HTR-8/SVneo (cell line): ENCODE measurements around the gene WDR20.
"Not testable (repeated sequence)": the region's sequence is repeated elsewhere in the genome, so short reads cannot be mapped to it uniquely, and the experiment has no call there.

Experiments used
- DNase-seq: peaks from one replicate; pipeline ENCODE4 v3.0.0; 2011; ENCODE audit warnings: low spot score, mixed read lengths; ENCODE audit not compliant: insufficient read length
- FAIRE-seq: peaks from 2 replicates; lab custom pipeline; 2011; peaks lifted over from hg19 to GRCh38; lab: Jason Lieb, UNC

WDR20 gene

GRCh38 chr14:102139286-102140026, at the start of gene WDR20:
Gene WDR20 (plus strand): TSS chr14:102139897. CDS start chr14:102139924, 27 bp downstream.
- FAIRE-seq (peak; percentile 99), DNase-seq (peak; percentile 98)

DNA sequence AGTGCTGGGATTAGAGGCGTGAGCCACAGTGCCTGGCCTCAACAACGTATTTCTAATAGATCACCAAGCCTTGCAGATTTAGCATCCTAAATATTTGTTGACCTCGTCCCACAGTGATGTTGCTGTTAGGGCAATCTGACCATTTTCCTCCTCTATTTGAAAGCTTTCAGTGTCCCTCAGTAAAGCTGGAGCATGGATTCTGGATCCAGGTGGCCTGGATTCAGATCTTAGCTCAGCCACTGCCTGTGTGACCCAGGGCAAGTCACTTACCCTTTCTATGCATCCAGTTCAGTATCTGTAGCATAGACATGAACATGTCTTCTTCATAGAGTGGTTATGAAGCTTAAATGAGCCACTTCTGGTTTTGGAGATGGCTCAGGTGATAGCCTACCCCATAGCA, 49.0 kb upstream of the WDR20 start:
- FAIRE-seq (no peak), DNase-seq (no peak)

GRCh38 chr14:102092806-102093205, 46.9 kb upstream of the WDR20 start:
- FAIRE-seq (no peak), DNase-seq (no peak)

DNA sequence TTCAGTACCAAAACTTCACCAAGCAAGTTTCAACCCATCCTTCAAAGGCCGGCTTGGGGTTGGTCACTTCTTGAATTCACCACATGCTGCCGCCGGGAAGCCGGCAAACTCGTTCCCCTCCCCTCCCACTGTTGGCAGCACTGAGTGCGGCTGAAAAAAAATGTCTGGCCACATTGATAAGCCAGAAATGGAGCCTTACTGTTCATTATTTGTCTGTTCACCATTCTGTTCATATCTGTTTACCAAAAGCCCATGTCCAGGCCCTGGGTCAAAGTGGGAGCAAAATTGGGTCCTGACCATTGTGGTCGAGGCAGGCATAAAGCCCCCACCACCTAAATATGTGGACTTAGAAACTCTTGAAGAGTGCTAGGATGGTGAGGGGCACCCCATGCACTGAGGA, 45.6 kb upstream of the WDR20 start:
- DNase-seq (no peak), FAIRE-seq (no peak)

DNA sequence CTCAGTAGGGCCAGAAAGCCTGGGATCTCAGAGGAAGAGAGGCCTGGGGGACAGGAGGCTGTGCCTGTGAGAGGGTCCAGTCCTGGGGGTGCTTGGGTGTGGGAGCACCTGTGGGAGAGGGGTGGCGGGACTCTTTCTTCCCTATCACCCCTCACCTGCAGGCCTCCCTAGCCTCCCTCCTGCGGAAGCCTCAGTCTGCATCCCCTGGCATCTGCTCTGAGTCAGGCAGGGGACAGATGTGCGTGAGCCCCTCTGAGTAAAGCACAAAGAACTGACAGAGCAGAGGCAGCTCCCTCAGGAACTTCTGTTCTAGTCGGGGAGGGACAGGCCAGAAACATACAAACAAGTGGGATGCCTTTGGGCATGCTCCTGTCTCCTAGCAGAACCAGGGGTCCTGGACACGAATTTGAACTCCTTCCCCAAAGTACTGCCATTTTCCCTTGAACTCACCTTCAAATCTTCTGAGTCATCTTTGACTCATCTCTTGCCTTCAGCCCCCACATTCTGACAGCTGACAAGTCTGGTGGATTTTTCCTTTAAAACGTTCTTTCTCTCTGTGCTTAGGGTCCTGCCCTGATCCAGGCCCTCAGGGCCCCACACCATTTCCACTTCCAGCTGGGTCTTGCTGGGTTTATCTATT, 44.3 kb upstream of the WDR20 start:
- DNase-seq (no peak), FAIRE-seq (no peak)

DNA sequence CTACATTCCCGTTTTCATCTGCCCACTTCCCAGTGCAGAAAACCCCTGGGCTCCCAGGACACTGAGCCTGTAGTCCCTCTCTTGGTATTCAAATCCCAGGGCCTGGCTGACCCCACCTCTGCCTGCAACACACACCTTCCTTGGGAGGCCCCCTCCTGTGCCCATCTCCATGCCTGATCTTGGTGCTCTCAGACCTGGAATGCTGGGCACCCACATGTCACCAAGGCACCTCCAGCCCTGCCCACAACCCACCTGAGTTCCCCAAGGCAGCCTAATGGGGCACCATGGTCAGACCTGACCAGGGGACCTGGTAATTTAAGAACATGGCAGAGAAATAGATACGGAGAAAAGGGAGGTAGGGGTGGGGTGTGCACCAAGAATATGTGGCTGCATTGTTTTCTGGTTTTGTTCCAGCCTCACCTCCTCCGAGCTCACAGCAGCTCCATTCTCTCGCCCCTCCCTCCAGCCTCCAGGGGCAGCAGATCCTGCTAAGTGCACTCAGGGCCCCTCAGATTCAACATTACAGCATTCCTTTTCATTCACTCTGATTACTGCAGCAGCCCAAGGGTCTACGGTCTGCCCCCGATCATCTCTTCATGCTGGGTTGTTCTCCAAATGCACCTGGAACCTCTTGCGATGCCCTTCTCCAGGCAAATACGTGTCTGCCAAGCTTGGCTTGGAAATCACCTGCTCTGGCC, 43.7 kb upstream of the WDR20 start:
- DNase-seq (no peak), FAIRE-seq (no peak)

- FAIRE-seq: peak; percentile 62
Measured at GRCh38 chr14:102096569-102097188, 43.0 kb upstream of the WDR20 start.

GRCh38 chr14:102097441-102098135, 42.1 kb upstream of the WDR20 start:
- no peak for FAIRE-seq

More at GRCh38 chr14:102096569-102097188, 43.0 kb upstream of the WDR20 start:
- peak; percentile 79 for DNase-seq

GRCh38 chr14:102103062-102103695, 36.5 kb upstream of the WDR20 start:
- no peak for FAIRE-seq
- DNase-seq: no peak

More at GRCh38 chr14:102097441-102098135, 42.1 kb upstream of the WDR20 start:
- DNase-seq: no peak

- FAIRE-seq (no peak), DNase-seq (no peak)
Measured at GRCh38 chr14:102105369-102105768, 34.3 kb upstream of the WDR20 start.

DNA sequence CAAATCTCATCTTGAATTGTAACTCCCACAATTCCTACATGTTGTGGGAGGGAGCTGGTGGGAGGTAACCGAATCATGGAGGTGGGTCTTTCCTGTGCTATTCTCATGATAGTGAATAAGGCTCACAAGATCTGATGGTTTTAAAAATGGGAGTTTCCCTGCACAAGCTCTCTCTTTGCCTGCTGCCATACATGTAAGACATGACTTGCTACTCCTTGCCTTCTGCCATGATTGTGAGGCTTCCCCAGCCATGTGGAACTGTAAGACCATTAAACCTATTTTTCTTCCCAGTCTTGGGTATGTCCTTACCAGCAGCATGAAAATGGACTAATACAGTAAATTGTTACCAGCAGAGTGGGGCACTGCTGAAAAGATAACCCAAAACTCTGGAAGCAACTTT, 30.4 kb upstream of the WDR20 start:
- not testable (repeated sequence) for DNase-seq, FAIRE-seq

- no peak for FAIRE-seq
- no peak for DNase-seq
Measured at GRCh38 chr14:102111101-102111500, 28.6 kb upstream of the WDR20 start.

DNA sequence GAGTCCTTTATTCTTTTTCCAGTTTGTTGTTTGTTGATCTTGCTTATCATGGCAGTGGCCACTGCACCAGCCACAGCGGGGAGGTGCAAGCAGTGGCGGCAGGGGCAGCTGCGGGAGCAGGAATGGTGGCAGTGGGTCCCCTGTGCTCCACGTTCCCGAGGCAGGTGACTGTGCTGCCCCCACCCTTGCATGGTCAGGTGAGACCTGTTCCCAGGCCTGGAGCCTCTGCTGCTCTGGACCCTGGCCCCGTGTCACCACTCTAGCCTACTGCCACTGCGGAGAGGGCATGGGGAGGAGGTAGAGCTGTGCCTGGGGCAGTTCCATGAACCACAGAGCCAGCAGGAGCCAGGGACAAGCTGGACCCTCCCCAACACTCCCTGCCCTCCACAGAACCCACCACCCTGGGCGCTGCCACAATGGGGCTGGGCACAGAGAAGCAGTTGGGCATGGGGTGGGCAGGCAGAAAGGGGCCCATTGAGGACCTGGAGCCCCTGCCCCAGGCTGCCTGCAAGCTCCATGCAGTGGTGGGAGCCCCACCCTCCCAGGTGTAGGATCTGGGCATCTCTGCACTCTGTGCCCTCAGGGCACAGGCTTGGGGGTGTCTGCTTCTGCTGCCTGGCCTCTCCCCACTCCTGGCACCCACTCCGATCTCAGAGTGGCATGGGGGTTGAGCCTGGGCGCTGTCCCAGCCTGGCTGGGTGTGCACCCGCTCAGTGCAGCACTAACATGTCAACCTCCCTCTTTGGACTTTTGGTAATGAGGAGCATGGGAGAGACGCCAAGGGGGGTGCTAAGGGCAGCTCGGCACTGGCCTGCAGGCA, 23.1 kb upstream of the WDR20 start:
- no peak for FAIRE-seq
- DNase-seq: no peak

DNA sequence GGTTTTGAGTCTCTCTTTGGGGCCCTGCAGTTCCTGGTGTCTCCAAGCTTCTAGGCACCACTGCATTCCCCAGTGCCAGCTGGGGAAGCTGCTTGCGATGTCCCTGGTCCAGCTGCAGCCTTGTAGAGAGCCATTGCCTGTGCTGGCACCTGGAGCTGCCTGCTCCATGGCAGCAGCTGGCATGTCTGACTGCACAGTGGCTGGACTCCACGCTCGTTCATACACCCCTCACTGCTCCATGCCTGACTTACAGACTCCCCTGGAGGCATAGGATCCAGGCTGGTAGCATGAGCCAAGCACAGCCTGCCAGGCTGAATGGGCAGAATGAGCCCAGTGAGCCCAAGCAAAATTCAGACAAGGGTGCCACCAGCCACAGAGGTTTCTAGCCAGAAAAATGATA, 21.8 kb upstream of the WDR20 start:
- FAIRE-seq: peak; percentile 36

GRCh38 chr14:102120888-102121287, 18.8 kb upstream of the WDR20 start:
- DNase-seq: no peak

More for the DNA sequence above, 21.8 kb upstream of the WDR20 start:
- no peak for DNase-seq

DNA sequence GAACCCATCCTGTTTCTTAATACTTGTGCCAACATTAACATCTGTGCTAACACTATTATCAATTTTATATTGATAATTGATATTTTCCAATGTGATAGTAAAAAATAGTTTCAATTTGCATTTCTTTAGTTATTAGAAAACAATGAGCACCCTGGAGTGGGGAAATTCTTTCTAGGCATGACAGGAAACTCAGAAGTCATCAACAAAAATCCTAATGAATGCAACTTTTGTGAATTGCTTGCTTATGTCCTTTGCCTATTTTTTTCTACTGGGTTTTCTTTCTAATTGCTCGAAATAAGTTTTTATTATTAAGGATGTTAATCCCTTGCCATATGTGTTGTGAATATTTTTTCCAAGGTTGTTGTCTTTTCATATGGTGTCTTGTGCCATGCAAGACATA, 18.1 kb upstream of the WDR20 start:
- DNase-seq (no peak), FAIRE-seq (no peak)

More at GRCh38 chr14:102120888-102121287, 18.8 kb upstream of the WDR20 start:
- FAIRE-seq: peak; percentile 28

- no peak for DNase-seq
- FAIRE-seq: no peak
Measured at GRCh38 chr14:102124419-102124818, 15.3 kb upstream of the WDR20 start.

DNA sequence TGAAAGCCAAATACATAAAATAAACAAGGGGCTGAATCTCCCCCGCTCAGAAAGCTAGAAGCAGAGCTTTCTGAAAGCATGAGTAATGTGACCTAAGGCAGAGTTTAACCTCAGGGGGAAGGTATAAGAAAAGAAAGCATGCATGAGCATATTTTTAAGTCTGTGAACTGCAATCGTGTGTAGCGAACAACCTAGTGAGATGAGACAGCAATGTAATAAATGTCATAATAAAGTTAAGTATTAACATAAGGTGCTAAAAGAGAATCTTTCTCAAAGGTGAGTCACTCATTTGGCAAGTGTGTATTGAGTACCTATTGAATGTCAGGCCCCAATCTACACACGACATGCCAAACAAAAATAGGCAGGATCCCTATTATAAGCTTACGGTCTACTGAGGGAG, 14.2 kb upstream of the WDR20 start:
- no peak for DNase-seq
- no peak for FAIRE-seq
